Mesenteric fat pad (tissue), 1 donor: ENCODE data around the gene NAP1L4. TPM values are rescaled to one million over a fixed set of nuclear protein-coding genes. Genes with fewer than 3 reads are reported as not detected.

Source experiments
- DNase-seq: peaks from one replicate; pipeline ENCODE4 v3.0.0-alpha.2; 2020; ENCODE audit warnings: low spot score
- total RNA-seq: library from RNA; stranded (reverse); fragmentation: NEBNext Ultra II Directional; extraction: Animal tissue kit (Norgen Biotek cat#: 25700); gene quantifications from one replicate; pipeline ENCODE4 v1.2.1, GENCODE V29; 2021
- donor health status: DM: yes; HTN: yes; CAD: no.

NAP1L4 gene
- total RNA-seq, 1 donor from 2014 or later = 96.1 TPM

DNA sequence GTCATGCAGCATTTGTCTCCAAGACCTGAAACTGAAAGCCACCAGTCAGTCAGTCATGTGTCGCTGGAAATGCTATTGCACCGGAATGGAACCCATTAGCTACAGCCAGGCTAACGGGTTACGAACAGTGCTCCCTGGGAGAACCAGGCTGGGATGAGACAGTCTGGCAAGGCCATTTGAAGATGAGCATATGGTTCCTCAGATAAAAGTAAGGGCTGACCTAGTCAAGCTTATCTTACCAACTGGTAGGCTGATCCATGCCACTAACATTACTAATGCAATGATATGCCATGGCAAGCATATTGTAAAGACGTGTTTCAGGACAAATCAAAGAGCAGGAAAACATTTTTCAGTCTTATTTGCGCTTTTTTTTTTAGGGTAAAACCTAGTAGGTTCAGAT lies 28.4 kb downstream of the NAP1L4 start:
- DNase-seq = no peak

DNA sequence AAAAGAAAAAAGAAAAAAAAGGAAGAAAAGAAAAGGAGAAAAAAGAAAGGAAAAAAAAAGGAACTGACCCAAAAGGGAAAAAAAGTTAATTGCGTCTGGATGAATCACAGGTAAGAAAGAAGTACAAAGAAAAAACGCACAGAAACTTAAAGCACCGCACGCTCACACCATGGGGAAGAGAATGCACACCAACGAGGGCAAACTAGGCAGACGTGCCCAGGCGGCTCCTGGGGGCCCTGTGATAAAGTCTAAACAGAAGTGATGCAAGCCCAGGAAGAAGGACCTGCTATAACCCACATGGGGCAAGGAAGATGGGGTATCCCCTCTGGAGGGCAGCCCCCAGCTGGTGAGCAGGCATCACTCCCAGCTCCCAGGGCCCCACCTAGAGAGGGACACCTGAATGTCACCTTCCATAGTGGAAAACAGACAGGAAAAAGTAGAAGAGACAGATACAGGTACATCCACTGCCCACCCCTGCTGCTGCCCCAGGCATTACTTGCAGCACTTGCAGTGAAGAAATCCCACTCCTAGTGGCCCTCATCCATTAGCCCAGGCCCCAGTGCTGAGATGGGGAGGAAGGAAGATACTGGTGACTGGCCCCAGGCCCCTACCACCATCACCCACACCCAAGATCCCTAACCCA lies 28.9 kb downstream of the NAP1L4 start:
- DNase-seq = no peak

DNA sequence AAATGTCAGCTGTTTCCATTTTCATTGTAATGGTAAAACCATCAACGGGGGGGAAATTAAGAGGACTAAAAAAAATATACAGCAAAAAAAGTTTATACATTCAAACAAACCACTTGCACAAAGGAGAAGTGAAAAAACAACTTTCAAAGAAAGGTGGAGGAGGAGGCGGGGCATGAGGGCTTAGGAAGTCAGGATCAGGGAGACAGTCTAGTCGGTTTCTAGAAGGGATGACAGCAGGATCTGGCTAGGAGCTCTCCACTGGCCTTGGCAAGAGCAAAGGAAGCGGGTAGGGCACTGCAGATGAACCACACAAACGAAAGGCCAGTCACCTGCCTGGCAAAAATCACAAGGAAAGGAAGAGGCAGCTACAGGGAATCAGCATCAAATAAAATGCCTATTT lies 31.0 kb downstream of the NAP1L4 start:
- DNase-seq = no peak

DNA sequence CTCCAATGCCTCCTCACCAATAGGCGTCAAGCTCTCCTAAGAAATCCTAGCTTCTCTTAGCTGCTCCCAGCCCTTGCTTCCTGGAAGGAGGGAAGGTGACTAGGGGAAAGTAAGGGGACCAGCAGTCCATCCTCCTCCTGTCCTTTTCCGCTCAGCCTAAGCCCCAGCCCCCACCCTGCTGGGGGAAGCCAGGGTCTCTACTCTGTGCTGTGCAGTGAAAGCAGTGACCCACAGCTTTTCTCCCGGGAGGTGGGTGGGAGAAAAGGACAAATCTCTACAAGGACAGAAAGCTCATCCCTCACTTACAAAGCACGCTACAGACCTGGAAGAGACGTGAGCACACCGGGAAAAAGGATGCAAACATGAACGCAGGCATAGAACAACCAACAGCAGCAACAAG lies 32.0 kb downstream of the NAP1L4 start:
- DNase-seq = no peak

DNA sequence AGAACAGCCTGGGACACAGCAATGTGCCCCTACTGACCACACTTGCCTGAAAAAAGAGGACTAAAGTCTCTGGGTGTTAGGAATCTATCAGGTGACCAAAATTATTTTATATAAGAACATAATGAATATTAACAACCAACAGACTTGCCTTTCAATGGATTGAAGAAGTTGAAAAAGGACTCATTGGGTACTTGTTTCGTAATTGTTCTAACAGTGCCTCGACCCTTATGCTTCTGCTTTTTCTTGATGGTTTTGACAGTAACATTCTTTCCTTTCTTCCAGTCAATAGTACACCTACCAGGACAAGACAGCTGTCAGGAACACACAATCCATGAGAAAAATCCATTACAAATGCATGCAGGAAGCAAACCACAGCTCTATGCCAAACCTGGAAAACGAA lies 33.9 kb downstream of the NAP1L4 start:
- DNase-seq = no peak

GRCh38 chr11:2955906-2956476 lies 36.1 kb downstream of the NAP1L4 start:
- no peak for DNase-seq

GRCh38 chr11:2954263-2954662 lies 37.9 kb downstream of the NAP1L4 start:
- no peak for DNase-seq

GRCh38 chr11:2952290-2952689 lies 39.8 kb downstream of the NAP1L4 start:
- DNase-seq = no peak

DNA sequence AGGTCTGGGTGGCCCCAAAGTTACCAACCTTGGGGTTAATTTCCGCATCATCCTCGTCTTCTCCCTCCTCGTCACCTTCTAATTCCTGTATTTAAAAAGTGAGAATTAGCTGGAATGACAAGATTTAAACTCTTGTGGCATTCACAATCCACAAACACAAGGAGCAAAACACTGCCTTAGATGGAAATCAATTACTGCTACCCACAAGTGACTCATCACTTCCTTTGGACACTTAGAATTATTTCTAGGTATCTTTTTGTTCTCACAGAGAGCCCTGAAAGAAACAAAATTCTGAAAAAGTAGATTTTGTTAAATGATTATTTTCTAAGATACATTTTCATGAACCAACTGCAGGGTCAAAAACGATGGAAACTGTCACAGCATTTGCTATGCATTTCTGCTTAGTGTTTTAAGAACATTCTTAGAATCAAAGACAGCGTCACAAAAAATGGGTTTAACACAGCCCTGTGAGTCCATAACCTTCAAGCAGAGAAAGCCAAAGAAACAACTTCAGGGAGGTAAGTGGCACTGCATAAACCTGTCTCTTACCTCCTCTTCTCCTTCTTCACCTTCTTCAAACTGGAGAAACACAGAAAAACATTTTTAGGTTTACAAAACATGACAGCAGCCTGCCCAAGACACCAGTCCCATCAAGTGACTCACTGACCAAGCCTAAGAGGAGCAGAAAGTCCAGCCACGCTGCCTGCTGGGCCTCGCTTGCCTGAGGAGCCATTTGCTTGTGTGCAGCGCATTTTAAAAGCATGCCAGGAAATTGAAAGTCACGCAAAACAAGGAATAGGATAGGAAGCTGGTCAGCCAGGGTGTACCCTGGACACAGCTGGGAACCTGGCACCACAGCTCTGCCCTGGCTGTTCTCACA lies 40.7 kb downstream of the NAP1L4 start:
- no peak for DNase-seq

- no peak for DNase-seq
Observed at GRCh38 chr11:2950825-2951224, 41.3 kb downstream of the NAP1L4 start.

- DNase-seq = no peak
Observed at GRCh38 chr11:2949920-2950319, 42.2 kb downstream of the NAP1L4 start.

GRCh38 chr11:2947744-2948143 lies 44.4 kb downstream of the NAP1L4 start:
- no peak for DNase-seq

- DNase-seq = no peak
Observed at GRCh38 chr11:2945757-2946287, 46.3 kb downstream of the NAP1L4 start.

- no peak for DNase-seq
Observed at GRCh38 chr11:2945031-2945756, 46.9 kb downstream of the NAP1L4 start.

GRCh38 chr11:2944530-2944929 lies 47.6 kb downstream of the NAP1L4 start:
- DNase-seq = no peak

DNA sequence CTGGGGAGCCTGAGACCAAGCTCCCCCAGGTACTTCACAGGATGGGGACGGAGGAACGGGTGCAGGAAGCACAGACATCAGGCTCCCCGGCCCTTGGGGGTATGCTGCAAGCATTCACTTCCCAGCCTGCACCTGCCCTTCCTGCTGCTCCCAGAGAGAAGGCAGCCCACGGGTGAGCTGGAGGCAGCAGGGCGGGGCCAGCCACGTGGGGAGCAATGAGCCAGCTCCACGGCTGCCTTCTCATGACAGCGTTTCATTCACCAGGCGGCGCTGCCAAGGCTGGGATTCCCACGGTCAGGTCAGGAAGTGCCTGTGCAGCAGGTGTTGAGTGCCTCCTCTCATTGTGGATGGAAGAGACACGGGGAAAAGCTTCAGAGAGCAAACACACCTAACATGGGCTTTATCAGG lies 48.4 kb downstream of the NAP1L4 start:
- DNase-seq = peak; percentile 89

DNA sequence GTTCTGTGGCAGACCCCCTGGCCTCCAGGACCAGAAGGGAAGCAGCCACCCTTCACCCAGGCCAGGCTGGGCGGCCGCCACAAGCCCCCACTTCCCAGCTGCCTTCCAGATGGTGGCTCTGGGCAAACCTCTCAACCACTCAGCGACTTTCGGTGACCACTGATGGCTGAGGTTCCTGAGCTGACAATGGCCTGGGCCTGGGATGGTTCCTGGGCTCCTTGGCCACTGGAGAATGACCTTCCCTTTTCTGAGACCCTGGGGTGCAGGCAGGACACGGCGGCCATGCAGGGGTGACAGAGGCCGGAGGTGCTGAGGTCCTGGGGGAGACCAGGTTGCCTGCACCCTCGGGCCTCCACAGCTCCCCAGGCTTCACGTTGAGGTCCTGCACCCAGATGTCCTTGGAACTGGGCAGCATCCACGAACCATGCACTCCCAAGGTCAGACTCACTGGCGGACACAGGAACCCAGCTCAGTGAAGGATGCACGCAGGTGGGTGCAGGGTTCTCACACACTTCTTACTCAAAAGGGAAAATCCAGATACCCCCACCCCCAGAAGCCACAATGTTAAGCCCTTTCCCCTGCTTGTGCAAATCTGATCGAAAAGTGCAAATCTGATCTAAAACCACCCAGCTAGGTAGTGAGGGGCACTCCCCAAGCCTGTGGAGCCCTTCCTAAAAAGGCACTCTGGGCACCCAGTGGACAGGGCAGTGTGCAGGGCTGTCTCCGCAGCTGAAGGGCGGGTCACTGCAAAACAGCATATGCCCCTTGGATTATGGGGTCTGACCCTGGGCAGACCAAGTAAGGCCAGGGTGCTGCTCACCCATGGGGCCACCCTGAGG lies 49.0 kb downstream of the NAP1L4 start:
- no peak for DNase-seq

DNA sequence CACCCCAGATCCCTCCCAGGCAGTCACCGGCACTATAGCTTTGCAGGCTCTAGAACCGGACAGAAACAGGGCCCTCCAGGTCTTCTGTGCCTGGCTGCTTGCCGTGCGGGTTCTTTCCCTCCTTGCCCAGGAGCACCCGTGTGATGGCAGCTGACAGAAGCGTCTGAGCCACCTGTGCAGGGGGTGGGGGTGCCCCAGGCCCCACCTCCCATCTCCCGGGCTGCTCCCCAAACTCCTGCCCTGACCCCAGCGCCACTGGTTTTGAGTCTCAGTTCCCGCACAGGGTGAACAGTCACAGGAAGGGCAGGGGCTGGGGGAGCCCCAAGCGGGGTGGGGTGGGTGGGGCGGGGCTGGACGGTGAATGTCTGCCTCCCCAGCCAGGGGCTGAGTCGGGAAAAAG lies 49.7 kb downstream of the NAP1L4 start:
- no peak for DNase-seq

DNA sequence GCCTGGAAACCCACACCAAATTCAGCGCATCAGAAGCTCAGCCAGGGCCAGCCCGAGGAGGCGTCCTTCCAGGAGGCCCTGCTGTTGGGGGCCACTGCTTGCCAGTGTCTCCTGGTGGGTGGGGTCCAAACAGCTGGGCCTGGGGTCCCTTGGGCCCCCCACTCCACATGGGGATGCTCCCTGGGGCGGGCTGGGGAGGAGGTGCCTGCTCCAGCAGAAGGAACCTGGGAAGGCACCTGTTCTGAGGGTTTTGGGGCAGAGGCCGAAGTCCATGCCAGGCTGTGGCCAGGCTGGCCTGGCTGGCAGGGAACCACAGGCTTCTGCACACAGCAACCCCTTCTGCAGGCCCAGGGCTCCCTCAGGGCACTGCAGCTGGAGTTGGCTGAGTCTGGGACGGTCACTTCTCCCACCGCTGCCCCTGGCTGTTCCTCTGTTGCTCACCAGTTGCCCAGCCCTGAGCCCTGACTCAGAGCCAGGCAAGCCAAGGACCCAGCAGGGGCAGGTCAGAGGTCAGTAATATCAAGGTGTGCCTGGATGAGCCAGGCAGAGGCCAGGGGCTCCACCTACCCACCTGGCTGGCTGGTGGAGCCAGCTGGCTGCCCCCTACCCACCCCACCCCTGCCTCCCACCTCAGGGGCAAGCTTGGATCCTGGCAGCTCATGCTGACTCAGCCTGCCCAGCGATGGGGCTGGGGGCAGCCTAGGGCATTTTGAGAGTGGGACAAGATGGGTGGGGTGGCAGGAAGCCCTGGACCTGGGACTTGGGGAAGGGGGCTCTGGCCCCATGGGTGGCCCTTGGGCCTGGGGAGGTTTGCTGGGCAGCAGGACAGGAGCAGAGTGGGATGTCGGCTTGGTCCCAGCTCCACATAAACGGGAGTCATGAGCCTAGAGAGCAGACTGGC lies 51.0 kb downstream of the NAP1L4 start:
- DNase-seq = peak; percentile 73
